Activated T-helper 1 cell treated with anti-CD3 and anti-CD28 coated beads, Interleukin-12 subunit alpha, Interleukin-12 subunit beta, Interleukin-2, Interleukin-4 antibody, amounts not matched to agents 30 ng/mL and 10 ng/mL and 1 ng/mL, durations not matched to agents 14 hours and 24 hours and 36 hours (primary cell): ENCODE measurements around the gene IL12A. TPM values are rescaled to one million over a fixed set of nuclear protein-coding genes. Genes with fewer than 3 reads are reported as not detected.

Source experiments
- DNase-seq: peaks from one replicate; pipeline ENCODE4 v3.0.0; 2021; ENCODE audit warnings: low spot score
- H3K27ac Mint-ChIP-seq: one replicate; pipeline ENCODE4 v1.8.0; 2021; ENCODE audit warnings: mild to moderate bottlenecking, mixed read lengths
- H3K27me3 Mint-ChIP-seq: one replicate; pipeline ENCODE4 v1.8.0; 2022; ENCODE audit warnings: mild to moderate bottlenecking, moderate library complexity, mixed read lengths; ENCODE audit not compliant: insufficient read depth
- H3K36me3 Mint-ChIP-seq: one replicate; pipeline ENCODE4 v1.8.0; 2021; ENCODE audit warnings: low read depth, mixed read lengths
- H3K4me1 Mint-ChIP-seq: one replicate; pipeline ENCODE4 v1.8.0; 2021; ENCODE audit warnings: low read depth, mixed read lengths
- H3K4me3 Mint-ChIP-seq: one replicate; pipeline ENCODE4 v1.8.0; 2021; ENCODE audit warnings: mild to moderate bottlenecking, moderate library complexity, mixed read lengths
- H3K9me3 Mint-ChIP-seq: one replicate; pipeline ENCODE4 v1.8.0; 2021; ENCODE audit warnings: mixed read lengths
- intact Hi-C: fragments of 100-400 bp; cut with micrococcal nuclease; formaldehyde crosslinking; loops from one replicate; pipeline ENCODE4 v1.15.1; 2024
- total RNA-seq: library from RNA; stranded (reverse); gene quantifications from 2 replicates; pipeline ENCODE4 v1.2.3, GENCODE V29; 2022

Gene IL12A
- total RNA-seq, 1 donor from 2014 or later, result 0.34 TPM

DNA sequence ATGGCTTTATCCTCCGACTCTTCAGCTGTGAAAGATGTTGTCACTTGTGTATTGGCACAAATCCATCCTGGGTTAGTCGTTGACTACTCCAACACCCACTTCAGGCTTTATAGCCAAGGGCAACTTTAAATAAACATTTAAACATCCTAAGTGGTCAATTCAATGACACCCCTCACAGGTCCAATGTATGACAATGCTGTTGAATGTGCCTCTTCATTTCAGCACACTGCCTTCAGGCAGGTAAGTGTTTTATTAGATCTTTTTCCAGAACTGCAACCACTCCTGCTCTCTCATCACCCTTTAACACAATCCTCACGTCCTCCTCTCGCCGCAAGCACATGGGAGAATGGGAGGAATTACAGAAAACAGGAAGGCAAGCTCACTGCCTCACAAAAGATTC is 30.3 kb downstream of the IL12A start:
- Mint-ChIP-seq H3K9me3 (no peaks in the 10 kb centered on the region), H3K4me3 (no peak overlapping the region), H3K27me3 (no peaks in the 10 kb centered on the region), H3K36me3 (peaks cover 1% of the 10 kb centered on the region), H3K4me1 (peaks cover under 1% of the 10 kb centered on the region), H3K27ac (no peak overlapping the region)
- intact Hi-C loops, result no loop called here
- no peak for DNase-seq

DNA sequence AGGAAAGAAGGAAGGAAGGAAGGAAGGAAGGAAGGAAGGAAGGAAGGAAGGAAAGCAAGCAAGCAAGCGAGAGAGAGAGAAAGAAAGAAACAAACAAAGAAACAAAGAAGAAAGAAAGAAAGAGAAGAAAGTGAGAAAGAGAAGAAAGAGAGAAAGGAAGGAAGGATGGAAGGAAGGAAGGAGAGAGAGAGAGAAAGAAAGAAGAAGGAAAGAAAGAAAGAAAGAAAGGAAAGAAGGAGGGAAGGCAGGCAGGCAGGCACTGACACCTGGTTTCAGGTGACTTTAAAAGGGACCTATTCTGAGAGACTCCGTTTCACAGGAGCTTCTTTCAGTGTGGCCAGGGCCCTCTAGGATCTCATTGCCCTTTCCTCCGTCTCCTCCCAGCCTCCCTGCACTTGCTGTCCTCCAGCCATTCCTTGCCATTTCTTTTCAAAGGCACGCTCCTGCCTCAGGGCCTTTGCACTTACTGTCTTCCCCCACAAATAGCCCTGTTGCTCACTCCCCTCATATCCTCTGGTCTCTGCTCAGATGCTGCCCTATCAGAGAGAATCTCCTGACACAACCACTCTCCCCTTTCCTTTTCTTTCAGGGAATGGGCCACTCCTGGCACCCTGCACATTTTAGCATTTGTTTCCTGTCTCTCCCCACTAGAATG is 31.5 kb downstream of the IL12A start:
- peaks cover 1% of the 10 kb centered on the region for H3K36me3 Mint-ChIP-seq
- H3K4me3 Mint-ChIP-seq, result no peak overlapping the region
- H3K9me3 Mint-ChIP-seq, result no peaks in the 10 kb centered on the region
- no peak for DNase-seq
- peaks cover under 1% of the 10 kb centered on the region for H3K4me1 Mint-ChIP-seq
- no peak overlapping the region for H3K27ac Mint-ChIP-seq
- H3K27me3 Mint-ChIP-seq, result no peaks in the 10 kb centered on the region
- intact Hi-C loops, result loop anchor here (10.0 kb wide), 2 partner anchors 545 to 755 kb away; partner anchors contain the start of gene KPNA4

DNA sequence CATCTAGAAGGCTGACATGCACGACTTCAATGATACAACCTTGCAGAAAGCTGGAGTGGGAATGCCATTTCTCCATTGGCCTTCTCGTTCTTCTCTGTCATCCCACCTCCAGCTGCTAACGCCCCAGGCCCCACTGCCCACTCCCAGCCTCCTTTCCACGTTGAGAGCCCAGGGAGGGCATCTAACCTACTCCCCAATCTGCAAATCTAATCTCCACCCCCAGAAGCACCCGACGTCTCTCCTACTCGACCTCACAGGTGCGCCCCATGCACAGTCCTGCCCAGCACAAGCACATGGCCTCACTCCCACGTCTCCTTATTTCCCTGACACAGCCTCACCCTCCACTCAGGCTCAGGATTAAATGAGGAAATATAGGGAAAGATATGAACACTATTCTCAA is 33.4 kb downstream of the IL12A start:
- no peaks in the 10 kb centered on the region for H3K9me3 Mint-ChIP-seq
- intact Hi-C loops, result loop anchor here (10.0 kb wide), 2 partner anchors 543 to 757 kb away; partner anchors contain the start of gene KPNA4
- H3K4me3 Mint-ChIP-seq, result no peak overlapping the region
- no peak overlapping the region for H3K27ac Mint-ChIP-seq
- H3K27me3 Mint-ChIP-seq, result no peaks in the 10 kb centered on the region
- H3K36me3 Mint-ChIP-seq, result peaks cover 1% of the 10 kb centered on the region
- peaks cover 15% of the 10 kb centered on the region for H3K4me1 Mint-ChIP-seq
- no peak for DNase-seq

DNA sequence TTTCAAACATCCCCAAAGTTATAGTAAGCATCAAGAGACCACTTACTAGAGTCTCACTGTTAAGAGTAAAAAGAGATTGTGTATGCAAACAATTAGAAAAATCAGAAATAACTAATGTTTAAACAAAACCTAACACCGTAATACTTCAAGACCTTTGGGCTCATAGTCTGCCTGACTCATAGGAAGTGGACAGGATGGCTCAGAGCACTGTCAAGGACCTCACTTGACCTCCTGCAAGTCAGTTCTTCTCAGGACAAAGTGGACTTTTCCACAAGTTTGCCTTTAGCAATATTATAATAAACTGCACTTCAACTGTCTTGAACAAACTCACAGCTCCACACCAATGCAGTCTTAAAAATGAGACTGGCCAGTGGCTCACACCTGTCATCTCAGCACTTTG is 34.8 kb downstream of the IL12A start:
- Mint-ChIP-seq H3K27me3 (no peaks in the 10 kb centered on the region), H3K4me1 (peaks cover 29% of the 10 kb centered on the region), H3K27ac (no peak overlapping the region), H3K36me3 (no peaks in the 10 kb centered on the region), H3K9me3 (no peaks in the 10 kb centered on the region), H3K4me3 (no peak overlapping the region)
- intact Hi-C loops, result loop anchor here (10.0 kb wide), 2 partner anchors 541 to 759 kb away; partner anchors contain the start of gene KPNA4
- no peak for DNase-seq

DNA sequence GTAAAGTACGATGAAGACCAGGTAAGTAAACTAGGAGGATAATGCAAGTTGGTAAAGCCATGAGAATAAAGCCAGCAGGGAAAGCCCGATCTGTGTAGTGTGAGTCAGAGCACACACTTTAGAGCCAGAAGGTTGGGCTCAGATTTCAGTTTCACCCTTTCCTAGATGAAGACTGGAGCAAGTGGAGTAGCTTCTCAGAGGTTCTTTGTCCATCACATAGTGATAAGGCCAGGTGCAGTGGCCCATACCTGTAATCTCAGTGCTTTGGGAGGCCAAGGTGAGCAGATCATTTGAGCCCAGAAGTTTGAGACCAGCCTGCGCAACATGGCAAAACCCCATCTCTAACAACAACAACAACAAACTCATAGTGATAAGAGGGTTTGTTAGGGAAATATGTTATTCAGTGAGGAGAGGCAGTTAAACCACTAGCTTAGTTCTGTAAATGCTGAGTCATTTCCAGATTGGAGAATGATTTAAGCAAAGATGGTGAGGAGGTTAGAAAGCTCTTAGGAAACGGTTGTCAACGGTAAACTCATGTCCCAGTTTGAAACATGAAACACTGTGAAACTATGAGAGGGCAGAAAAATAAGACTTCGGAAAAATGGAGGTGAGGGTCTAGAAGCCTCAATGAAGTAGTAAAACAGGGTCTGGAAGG is 39.0 kb downstream of the IL12A start:
- Mint-ChIP-seq H3K36me3 (no peaks in the 10 kb centered on the region), H3K4me3 (peak overlapping the region; percentile 25), H3K27ac (peak overlapping the region; percentile 92), H3K4me1 (peaks cover 39% of the 10 kb centered on the region), H3K9me3 (no peaks in the 10 kb centered on the region), H3K27me3 (no peaks in the 10 kb centered on the region)
- DNase-seq, result peak; percentile 21
- intact Hi-C loops, result loop anchor here (1.0 to 10.0 kb wide), 7 partner anchors 15 to 775 kb away; partner anchors contain the start of genes C3orf80, IFT80, IL12A and KPNA4

DNA sequence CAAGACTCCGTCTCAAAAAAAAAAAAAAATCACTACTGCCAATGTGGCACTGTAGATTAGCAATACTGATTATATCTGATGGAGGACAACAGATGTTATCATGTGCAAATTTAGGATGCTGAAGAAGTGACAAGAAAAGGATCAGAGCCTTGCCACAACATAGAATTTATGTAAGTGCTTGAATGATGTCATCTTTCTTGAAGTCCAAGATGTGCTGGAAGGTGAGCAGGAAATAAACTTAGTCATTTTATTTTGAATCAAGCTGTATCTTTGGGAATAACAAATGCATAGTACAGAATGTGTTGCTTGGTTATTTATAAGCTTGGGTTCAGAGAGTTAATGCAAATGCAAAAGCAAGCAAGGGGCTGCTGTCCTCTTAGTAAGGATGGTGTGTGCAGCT is 47.1 kb downstream of the IL12A start:
- Mint-ChIP-seq H3K9me3 (no peaks in the 10 kb centered on the region), H3K36me3 (no peaks in the 10 kb centered on the region), H3K27me3 (peaks cover 21% of the 10 kb centered on the region), H3K4me1 (peaks cover 6% of the 10 kb centered on the region), H3K4me3 (no peak overlapping the region), H3K27ac (no peak overlapping the region)
- intact Hi-C loops, result no loop called here
- no peak for DNase-seq

DNA sequence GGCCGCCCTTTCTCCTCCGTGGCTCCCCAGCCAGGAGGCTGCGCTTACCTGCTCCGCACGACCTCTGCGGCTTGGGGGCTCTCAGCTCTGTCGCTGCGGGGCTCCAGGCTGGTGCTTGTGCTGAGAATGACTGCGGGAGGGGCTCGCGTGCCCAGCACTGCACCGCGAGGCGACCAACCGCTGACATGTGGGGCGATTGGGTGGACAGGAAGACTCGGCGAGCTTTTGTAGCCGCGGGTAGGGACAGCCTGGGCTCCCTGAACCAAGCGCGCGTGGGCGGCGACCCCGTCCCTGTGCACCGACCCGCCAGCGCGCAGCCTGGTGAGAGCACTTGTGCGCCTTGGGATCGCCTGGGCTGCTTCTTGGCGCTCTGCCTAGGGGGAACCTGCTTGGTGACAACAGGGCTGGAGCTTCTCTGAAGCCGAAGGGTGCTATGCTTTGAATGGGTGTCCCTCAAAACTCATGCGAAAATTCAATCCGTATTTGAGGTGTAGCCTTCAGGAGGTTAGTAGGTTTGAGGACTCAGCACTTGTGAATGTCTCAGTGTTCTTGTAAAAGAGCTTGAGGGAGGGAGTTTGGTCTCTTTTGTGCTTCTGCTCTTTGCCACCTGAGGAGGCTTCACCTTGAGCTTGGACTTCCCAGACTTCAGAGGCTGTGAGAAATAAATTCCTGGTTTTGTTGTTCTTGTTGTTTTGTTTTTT is 50.4 kb downstream of the IL12A start:
- DNase-seq, result no peak
- Mint-ChIP-seq H3K9me3 (peaks cover 26% of the 10 kb centered on the region), H3K27ac (no peak overlapping the region), H3K36me3 (peaks cover 13% of the 10 kb centered on the region), H3K27me3 (peaks cover 30% of the 10 kb centered on the region), H3K4me1 (peaks cover 6% of the 10 kb centered on the region), H3K4me3 (peak overlapping the region; percentile 17)
- intact Hi-C loops, result no loop called here

DNA sequence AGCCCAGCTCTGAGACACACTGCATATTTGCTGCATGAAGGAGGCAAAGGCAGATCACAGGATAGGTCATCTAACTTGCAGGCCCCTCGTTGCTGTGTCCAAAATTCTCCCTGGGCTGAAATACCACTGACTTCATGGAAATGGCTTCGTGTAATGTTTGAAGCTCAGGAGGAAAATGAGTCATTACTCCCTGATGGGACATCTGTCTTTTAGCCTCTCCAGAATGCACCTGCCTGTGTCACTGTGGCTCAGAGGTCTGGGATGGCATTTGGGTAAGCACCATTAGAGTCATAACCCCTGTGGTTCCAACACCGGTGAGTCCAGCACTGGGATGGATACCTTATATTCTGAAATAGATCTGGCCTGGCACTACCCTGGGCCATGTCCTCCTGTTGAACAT is 51.5 kb downstream of the IL12A start:
- Mint-ChIP-seq H3K27me3 (peaks cover 30% of the 10 kb centered on the region), H3K4me1 (peaks cover 6% of the 10 kb centered on the region), H3K4me3 (no peak overlapping the region), H3K36me3 (peaks cover 13% of the 10 kb centered on the region), H3K9me3 (peaks cover 26% of the 10 kb centered on the region), H3K27ac (no peak overlapping the region)
- DNase-seq, result no peak
- intact Hi-C loops, result no loop called here

DNA sequence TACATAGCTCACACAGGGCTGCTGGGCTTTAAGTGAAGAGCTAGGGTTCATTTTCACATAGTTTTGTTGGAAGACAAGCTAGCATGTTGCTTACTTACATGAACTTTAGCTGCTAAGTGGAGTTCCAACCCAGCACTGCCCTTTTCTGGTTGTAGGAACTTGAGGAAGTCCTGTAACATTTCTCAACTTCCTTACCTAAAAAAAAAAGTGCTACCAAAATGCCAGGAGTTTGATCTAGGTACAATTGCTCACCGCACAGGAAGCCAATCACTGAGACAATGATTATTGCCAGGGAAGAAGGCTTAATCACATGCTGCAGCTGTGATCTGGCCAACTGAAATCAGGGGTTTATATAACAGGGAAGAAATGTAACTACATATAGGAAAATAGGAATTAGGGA is 52.8 kb downstream of the IL12A start:
- H3K4me1 Mint-ChIP-seq, result peaks cover 6% of the 10 kb centered on the region
- peaks cover 28% of the 10 kb centered on the region for H3K27me3 Mint-ChIP-seq
- H3K36me3 Mint-ChIP-seq, result peaks cover 13% of the 10 kb centered on the region
- H3K27ac Mint-ChIP-seq, result no peak overlapping the region
- no peak for DNase-seq
- no peak overlapping the region for H3K4me3 Mint-ChIP-seq
- intact Hi-C loops, result no loop called here
- peaks cover 26% of the 10 kb centered on the region for H3K9me3 Mint-ChIP-seq

DNA sequence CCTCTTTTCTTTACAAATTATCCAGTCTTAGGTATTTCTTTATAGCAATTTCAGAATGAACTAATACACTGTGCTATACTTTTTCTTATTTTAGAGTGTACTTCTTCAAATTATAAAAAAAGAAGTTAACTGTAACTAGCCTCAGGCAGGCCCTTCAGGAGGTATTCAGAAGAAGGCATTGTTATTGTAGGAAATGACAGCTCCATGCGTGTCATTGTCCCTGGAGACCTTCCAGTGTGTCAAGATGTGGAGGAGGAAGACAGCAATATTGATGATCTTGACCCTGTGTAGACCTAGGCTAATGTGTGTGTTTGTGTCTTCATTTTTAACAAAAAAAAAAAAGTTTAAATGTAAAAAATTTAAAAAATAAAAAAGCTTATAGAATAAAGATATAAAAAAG is 55.5 kb downstream of the IL12A start:
- Mint-ChIP-seq H3K9me3 (peaks cover 26% of the 10 kb centered on the region), H3K4me1 (no peaks in the 10 kb centered on the region), H3K27me3 (peaks cover 15% of the 10 kb centered on the region), H3K36me3 (peaks cover 13% of the 10 kb centered on the region), H3K27ac (no peak overlapping the region), H3K4me3 (no peak overlapping the region)
- intact Hi-C loops, result no loop called here
- no peak for DNase-seq

Other genes starting within 250 kb of the IL12A start
- 0.12 TPM in 1 of 2 replicates, not detected in the other for gene SCHIP1, start 149.0 kb upstream of the IL12A start, total RNA-seq
- gene C3orf80, start 236.6 kb downstream of the IL12A start, total RNA-seq, result 0.18 and 0.42 TPM in 2 replicates